Activated CD4-positive, CD25-positive, alpha-beta regulatory T cell treated with anti-CD3 and anti-CD28 coated beads, Interleukin-2, amount 50 U/mL, for 24 hours (primary cell): ENCODE measurements around the gene SLC17A2.

ENCODE experiments used
- ATAC-seq, 2 donors: fragments of 150-1000 bp; cut with Tn5 transposase; one replicate each; pipeline ENCODE4 v1.10.0; 2021; ENCODE audit warnings: mild to moderate bottlenecking in 1 of 2, moderate library complexity in 1 of 2

The SLC17A2 gene, protein sequence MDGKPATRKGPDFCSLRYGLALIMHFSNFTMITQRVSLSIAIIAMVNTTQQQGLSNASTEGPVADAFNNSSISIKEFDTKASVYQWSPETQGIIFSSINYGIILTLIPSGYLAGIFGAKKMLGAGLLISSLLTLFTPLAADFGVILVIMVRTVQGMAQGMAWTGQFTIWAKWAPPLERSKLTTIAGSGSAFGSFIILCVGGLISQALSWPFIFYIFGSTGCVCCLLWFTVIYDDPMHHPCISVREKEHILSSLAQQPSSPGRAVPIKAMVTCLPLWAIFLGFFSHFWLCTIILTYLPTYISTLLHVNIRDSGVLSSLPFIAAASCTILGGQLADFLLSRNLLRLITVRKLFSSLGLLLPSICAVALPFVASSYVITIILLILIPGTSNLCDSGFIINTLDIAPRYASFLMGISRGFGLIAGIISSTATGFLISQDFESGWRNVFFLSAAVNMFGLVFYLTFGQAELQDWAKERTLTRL

DNA sequence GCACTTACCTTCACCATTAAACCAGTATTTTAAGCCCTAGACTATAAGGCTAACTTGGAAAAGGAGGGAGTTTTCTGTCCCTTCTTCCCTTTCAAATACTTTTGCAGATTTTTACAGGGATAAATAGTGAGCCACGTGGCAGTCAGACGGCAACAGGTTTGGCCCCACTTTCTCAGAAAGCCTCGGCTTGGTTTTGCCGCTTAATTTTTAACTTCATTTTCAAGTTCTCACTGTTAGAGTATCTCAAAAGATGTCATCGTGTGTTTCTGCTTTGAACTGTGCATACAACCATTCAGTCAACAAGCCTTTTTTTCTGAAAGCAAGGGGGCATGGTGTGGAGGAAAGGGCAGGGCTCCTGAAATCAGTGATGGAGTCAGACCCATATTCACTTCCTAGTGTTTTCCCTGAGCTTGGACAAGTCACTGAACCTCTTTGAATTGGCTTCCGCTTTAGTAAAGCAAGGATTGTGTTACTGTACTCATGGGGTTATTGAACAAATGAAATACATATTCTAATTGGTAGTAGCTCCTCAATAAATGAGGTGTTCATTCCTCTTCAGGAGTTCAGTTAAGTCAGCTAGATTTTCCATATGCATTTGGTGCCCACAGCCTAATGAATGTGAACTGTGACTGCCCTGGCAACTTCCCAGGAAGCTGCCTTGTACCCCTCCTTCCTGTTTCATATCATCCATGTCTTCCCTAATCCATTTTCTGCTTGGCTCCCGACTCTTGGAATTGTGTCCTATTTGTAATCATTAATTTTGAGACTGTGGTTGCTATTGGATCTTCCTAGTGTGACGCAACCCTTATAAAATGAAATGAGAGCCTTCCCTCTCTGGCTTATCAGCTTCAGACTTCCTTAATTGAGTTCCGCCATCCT, at the start of gene SLC17A2:
SLC17A2 (minus strand) TSS at position 160 of the 879 bp plus-strand sequence. CDS start 4,895 bp downstream, outside the sequence.
- no peak for ATAC-seq

DNA sequence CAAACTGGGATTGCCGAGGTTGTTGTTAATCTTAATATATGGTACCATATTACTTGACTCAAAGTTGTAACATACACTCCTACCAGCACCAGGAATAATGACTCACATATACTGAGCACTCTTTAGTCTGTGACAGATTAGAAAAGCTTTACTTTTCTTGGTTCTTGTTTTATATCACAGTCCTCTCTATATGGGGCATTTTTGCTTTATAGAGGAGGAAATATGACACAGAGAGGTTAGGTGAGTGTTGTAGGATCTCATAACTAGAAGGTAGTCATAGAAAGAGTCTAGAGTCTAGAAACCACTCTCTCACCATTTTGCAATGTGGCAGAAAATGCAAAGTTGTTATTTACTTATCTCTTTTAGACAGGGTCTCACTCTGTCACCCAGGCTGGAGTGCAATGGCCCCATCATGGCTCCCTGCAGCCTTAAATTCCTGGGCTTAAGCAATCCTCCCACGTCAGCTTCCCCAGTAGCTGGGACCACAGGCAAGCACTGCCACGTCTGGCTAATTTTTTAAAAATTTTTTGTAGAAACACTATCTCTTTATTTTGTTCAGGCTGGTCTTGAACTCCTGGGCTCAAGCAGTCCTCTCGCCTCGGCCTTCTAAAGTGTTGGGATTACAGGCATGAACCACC, 45.6 kb upstream of the SLC17A2 start:
- peak; percentile 98 for ATAC-seq

DNA sequence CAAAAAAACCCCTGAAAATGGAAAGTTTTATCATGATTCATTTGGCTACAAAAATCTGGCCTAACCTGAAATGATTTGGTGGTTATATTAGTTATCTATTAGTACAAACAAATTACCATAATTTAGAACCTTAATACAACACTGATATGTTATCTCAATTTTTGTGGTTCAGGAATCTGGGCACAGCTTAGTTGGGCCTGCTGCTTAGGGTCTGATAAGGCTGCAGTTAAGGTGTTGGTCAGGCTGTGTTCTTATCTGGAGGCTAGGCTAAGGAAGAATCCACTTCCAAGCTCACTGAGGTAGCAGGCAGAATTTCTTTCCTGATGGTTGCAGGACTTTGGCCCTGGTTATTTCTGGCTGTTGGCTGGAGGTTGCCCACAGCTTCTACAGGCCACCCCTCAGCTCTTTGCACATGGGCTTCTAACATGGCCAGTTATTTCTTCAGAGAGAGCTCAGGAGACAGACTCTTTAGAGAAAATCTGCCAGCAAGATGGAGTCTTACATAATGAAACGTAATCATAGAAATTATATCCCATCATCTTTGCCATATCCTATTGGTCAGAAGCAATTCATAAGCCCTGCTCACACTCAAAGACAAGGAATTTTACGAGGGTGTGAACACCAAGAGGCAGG, 43.5 kb upstream of the SLC17A2 start:
- no peak for ATAC-seq

DNA sequence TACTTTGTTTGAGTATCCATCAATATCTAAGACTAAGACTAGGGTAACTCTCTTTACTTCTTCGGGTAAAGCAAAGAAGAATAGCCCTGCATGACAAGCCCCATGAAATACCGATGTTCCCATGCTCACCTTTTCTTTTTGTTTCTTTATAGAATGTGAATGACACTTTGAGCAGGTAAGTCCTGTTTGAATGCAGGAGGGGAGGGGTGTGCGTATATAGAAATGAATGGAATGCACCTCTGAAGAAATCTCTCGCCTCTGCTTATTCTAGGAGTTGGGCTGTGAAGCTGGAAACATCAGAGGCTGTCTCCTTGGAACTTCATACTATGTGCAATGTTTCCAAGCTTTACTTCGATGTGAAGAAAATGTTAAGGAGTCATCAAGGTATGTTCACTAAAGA, 42.4 kb upstream of the SLC17A2 start:
- ATAC-seq: no peak

DNA sequence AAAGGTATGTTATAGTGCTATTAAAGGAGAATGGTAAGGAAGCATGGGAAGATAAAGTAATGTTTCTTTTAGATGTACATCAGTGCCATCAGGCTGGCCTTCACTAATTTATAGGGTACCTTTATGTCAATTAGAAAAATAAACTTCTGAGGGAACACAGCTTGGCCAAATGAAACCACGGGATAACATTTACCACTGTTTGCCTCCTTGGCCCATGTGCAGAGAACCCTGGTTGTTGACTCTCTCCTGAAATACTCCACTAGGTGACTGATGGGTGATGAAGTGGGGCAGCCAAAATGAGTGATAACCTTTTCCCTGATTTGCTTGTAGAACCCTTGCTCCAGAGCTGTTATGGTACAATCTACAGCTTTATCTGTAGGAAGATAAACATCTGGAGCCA, 41.6 kb upstream of the SLC17A2 start:
- ATAC-seq: no peak

DNA sequence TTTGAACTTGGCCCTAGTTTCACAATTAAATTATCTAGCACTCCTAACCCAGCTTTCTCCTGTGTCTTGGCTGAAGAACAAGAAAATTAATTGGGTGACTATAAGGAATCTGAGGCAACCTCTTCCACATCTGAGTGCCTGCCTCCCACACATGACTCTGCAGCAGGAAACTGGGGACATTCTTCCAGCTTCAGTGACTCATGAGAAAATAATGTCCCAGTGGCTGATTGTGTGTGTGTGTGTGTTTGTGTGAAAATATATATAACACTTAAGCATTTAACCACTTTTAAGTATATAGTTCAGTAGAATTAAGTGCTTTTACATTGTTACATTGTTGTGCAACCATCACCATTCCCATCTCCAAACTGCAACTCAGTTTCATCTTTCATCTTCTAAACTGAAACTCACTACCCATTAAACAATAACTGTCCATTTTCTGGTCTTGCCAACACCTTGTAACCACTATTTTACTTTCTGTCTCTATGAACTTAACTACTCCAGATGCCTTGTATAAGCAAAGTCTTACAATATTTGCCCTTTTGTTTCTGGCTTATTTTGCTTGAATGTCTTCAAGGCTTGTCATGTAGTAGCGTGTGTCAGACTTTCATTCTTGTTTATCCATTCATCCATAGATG, 40.8 kb upstream of the SLC17A2 start:
- ATAC-seq: no peak

DNA sequence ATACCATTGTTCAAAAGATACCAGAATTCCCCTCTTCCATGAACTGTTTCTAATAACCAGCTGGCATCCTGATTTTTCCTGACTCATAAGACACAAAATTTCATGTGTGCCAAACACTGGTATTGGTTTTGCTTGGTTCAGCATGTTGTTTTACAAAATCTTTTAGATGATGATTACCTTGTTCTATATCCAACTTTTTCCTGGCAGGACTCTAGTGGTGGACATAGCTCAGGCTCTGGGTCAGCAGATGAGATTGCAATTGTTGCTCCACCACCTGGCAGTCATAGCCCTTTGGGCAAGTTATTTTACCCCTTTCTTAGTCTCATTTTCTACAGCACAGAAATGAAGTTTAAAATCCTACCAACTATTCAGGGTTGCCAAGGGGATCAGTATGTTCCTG, 38.3 kb upstream of the SLC17A2 start:
- no peak for ATAC-seq

DNA sequence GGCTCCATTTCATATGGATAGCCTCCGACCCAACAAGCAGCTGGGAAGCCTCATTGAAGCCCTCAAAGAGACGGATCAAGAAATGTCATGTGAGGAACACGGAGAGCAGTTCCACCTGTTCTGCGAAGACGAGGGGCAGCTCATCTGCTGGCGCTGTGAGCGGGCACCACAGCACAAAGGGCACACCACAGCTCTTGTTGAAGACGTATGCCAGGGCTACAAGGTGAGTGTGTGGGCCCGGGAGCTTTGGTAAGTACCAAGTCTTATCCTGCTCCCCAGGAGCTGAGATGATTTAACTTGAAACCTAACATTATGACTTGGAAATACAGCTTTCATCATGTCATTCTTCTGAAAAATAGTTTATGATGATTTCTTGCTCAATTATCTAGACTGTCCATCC, 36.2 kb upstream of the SLC17A2 start:
- ATAC-seq: no peak

DNA sequence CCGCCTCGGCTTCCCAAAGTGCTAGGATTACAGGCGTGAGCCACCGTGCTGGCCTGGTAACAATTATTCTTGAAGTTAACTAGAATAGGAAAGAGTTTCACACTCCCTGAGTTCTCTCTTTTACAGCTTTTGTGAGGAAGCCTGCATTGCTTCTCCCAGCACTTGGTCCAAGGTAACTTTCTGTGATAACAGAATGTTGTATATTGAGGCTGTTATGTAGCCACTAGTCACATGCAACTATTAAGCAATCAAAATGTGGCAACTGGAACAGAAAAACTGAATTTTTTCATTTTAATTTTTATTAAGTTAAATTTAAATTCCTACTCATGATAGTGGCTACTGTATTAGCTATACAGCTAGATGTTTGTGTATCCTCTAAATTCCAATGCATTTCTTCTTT, 34.6 kb upstream of the SLC17A2 start:
- ATAC-seq: no peak

DNA sequence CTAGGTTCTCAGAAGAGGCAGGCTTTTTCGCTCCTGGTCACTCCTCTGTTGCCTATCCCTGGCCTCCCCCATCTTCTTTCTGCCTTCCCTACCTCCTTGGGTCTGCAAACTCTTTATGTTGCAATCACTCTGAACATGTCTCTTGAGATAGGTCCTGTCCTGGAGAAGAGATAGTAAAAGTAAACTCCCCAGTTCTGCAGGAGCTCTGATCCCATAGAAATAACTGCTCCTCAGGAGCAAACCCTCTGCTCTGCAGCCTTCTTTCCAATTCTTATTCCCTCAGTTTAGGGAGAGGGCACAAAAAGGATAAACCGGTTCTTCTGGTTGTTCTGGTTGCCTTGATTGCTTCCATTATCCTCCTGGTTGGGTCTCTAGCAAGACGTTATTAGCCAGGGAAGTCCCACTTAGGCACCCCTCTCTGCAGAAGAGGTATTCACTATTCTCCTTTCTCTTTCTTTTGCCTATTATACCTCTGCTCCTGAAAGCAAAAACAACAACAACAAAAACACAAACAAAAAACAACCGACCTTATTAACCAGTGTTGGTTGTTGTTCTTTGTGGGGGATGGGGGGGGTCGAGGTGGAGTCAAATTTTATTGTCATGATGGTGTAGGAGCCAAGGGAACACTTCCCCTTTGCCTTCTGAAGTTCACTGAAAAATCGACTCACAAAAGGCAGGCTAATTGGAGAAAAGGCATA, 33.1 kb upstream of the SLC17A2 start:
- no peak for ATAC-seq

DNA sequence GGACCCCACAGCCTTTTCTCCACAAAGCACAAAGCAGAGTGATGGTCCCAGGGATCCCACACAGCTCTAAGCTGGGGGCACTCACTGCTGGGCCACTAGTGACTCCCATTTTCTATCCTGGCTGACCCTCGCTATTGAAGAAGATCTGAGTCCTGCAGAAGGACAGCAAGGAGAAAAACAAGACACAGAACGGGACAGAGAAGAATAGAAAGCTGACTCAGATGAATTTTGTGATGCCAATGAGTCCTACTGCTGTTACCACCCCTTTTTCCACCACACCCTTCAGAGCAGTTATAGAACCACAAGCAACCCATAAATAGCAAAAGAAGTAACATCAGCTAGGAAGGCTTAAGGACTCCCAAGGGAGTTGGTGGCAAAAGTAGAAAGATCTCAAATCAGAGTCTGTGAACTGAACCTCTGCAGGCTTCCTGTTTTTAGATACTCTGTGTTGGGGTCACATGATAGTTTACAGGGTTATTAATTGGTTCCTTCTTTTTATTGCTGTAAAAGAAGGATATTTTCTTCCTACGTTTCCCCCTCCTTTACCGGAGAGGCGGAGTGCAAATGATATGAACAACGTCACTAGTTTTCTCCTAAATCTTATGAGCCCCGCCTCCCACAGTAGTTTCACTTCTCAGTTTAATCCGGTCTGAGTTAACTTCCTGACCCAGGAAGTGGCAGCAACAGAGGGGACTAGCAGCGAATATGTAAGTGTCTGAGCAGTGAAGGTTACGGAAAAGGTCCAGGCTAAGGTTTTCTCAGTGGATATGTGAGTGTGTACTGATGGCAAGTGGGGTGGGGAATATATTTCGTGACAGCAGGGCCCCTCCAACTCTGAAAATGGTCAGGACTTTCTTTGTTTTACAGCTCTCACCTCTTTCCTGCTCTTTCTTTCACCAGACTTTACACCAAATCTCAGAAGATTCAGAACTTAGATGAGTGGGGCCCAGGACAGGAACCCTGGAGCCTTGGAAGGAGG, 31.9 kb upstream of the SLC17A2 start, which contains the start of gene TRIM38:
TRIM38 (plus strand) TSS at position 654 of the 979 bp plus-strand sequence. CDS start 3,721 bp downstream, outside the sequence.
- ATAC-seq: peak; percentile 82 to 86

DNA sequence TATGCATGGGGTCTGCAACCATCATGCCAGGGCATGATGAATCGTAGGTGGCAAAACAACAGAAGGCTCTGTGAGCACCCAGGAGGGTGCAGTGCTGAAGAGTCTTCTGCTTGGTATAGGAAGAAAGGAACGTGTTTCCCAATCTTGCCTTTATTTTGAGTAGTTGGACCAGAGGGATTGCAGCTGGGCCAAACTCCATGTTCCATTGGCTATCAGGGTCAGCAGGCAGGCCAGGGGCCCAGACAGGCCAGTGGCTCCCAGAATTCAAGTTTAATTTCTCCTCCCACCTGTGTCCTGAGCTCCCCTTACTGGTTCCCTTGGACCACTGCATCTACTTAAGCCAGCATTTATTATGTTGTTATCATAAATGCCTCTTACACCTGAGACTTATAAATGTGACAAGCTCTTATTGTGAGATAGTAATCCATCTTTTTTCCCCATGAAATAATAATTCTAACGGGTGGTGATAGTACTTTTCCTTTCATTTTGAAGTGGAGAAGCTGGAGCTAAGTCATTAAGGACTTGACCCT, 31.2 kb upstream of the SLC17A2 start:
- no peak for ATAC-seq

DNA sequence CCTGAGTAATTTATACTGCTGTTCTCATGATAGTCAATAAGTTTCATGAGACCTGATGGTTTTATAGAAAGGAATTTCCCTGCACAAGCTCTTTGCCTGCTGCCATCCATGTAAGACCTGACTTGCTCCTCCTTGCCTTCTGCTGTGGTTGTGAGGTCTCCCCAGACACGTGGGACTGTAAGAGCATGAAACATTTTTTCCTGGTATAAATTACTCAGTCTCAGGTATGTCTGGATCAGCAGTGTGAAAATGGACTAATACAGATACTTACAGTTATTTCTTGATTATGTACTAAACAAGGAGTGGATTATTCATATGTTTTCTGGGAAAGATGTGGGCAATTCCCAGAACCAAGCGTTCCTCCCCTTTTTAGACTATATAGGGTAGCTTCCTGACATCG, 30.2 kb upstream of the SLC17A2 start:
- ATAC-seq: peak; percentile 36 to 50

DNA sequence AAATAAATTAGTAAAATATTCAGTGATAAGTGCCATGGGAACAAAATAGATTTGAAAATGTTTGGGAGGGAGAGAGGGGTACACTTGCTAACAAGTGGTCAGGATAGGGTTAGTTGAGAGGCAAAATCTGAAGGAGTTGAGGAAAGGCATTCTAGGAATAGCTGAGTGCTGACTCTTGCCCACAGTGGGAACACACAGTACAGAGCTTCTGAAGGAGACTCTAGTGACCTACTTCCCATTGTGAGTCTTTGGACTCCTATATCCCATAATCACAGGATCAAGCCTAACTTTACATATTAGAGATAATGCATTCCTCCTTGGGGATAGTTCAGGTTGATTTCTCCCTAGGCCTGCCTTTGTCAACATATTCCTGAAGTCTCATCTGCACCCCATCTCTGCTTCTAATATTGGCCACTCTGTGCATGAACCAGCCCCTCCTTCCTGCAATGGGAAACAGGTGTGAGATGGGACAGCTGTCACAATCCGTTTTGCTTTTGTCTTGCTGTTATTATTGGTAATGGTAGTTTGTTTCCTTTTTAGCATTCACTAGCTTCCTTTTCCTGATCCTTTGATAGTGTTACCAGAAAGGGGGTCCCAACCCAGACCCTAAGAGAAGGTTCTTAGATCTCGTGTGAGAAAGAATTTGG, 29.5 kb upstream of the SLC17A2 start:
- no peak for ATAC-seq

DNA sequence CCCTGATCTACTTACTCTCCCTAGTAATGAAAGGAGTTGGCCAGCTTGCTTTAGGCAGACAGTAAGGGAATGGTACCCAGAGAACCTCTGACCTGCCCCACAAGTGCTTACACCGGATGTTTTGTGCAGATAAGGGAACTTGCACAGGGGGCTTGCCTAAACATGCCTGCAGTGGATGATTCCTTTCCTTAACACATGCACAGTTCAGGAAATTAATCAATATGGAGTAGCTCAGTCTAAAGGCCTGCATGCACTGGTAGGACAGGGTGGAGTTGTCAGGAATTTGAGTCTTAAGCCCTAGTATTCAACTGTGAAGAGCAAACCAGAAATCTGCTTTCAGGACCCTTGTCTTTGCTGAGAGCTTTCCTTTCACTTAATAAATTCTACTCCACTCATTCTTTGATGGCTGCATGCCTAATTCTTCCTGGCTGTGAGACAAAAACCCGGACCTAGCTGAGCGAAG, 28.2 kb upstream of the SLC17A2 start:
- ATAC-seq: no peak

DNA sequence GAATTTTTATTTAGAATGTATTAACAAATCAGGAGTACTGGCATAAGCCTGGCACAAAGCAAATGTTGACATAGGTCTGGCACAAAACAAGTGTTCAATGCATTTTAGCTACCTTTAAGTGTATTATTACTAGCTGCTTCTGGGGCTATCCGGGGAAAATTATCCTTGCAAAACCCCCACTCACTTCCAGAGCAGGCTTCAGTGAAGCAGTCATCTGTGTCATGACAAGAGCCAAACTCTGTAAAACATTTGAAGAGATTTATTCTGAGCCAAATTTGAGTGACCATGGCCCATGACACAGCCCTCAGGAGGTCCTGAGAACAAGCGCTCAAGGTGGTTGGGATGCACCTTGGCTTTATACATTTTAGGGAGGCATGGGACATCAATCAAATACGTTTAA, 25.7 kb upstream of the SLC17A2 start:
- no peak for ATAC-seq

DNA sequence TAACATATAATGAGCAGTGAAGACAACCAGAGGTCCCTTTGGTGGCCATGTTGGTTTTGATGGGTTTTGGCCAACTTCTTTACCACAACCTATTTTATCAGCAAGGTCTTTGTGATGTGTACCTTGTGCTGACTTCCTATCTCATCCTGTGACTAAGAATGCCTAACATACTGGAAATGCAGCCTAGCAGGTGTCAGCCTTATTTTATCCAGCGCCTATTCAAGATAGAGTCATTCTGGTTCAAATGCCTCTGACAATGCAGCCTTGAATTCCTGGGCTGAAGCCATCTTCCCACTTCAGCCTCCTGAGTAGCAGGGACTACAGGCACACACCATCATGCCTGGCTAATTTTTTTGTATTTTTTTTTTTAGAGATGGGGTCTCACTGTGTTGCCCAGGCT, 24.3 kb upstream of the SLC17A2 start:
- no peak for ATAC-seq

DNA sequence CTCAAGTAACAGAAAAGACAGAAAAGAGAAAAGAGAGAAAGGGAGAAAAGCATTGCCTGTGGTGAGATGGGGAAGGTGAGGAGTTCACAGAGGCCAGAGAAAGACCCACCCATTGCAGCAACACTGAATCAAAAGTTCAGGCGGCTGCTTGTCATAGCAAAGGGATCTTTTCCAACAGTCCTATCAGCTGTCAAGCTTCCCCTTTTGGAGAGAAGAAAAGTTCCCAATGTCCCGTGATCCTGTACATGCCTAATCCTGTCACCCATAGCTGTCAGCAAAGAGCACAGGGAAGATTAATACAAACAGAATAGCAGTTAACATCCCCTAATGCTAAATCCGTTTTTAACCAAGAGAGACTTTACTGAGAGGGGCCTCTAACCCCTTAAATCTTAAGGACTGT, 23.2 kb upstream of the SLC17A2 start:
- ATAC-seq: no peak

DNA sequence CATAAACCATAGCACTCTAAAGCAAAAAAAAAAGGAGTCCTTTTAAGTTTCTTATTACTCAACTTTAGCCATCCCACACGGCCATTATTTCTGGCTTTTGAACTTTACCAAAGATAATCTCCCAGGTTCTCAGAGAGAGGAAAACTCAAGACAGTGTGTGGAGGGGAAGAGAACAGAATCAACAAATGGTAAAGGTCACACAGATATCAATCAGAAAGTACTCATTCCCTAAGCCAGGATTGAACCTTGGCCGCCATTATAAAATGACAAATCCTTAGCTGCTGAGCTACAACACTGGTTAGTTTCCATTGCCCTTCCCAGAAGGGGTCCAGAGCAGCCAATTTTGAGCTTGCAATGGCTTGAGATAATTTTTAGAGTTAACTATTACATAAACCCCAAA, 22.0 kb upstream of the SLC17A2 start:
- ATAC-seq: no peak
